Breast epithelium (tissue), 4 donors: ENCODE data around the gene PRDM16. TPM values are rescaled to one million over a fixed set of nuclear protein-coding genes. Genes with fewer than 3 reads are reported as not detected.

Experiments used
- DNase-seq, 2 donors: peaks; one replicate each; pipeline ENCODE4 v3.0.0-alpha.2; 2019; ENCODE audit warnings: low spot score in 2 of 2
- H3K27ac ChIP-seq, 2 donors: fragments of 200-600 bp; sonication (generic) in 1 of 2; one replicate each; pipeline ENCODE4 v1.5.1; 2016 to 2019; ENCODE audit warnings: mild to moderate bottlenecking in 1 of 2
- H3K27me3 ChIP-seq, 2 donors: fragments of 200-600 bp; sonication (generic) in 1 of 2; one replicate each; pipeline versions ENCODE4 v1.5.1 to v1.6.0; 2017 to 2019; ENCODE audit warnings: control low read depth in 1 of 2, mild to moderate bottlenecking in 1 of 2
- H3K36me3 ChIP-seq: fragments of 200-600 bp; one replicate; pipeline ENCODE4 v1.5.1; 2019
- H3K4me1 ChIP-seq, 2 donors: fragments of 200-600 bp; sonication (generic); one replicate each; pipeline ENCODE4 v1.5.1; 2016 to 2019; ENCODE audit warnings: control low read depth in 1 of 2
- H3K4me3 ChIP-seq, 3 donors: fragments of 200-600 bp; sonication (generic); 1 replicate in 2 of 3; 2 replicates in 1 of 3; pipeline ENCODE4 v1.5.1; 2016 to 2019; ENCODE audit warnings: mild to moderate bottlenecking in 3 of 3, moderate library complexity in 2 of 3
- H3K9me3 ChIP-seq, 2 donors: fragments of 200-600 bp; sonication (generic) in 1 of 2; one replicate each; pipeline ENCODE4 v1.5.1; 2016 to 2019; ENCODE audit warnings: control low read depth in 1 of 2
- CTCF ChIP-seq, 3 donors: fragments of 450-650 bp; IDR thresholded peaks; one replicate each; pipeline ENCODE4 v1.5.1; 2016 to 2017; ENCODE audit warnings: antibody characterized with exemption in 3 of 3, mild to moderate bottlenecking in 3 of 3, moderate library complexity in 3 of 3
- POLR2A ChIP-seq: fragments of 450-650 bp; IDR thresholded peaks from one replicate; pipeline ENCODE4 v1.6.1; 2016; ENCODE audit warnings: antibody characterized with exemption, mild to moderate bottlenecking, moderate library complexity
- POLR2AphosphoS5 ChIP-seq, 3 donors: sonication (generic); formaldehyde crosslinking; IDR thresholded peaks; one replicate each; pipeline ENCODE4 v1.6.1; 2017; ENCODE audit warnings: antibody characterized with exemption in 3 of 3
- intact Hi-C: fragments of 100-400 bp; cut with DNase I; formaldehyde crosslinking; loops from one replicate; pipeline ENCODE4 v1.15.1; 2023; ENCODE audit warnings: low total_unique reads
- total RNA-seq, 3 donors: library from RNA; depleted of rRNA; stranded (reverse); fragments of >200 nt; gene quantifications; one replicate each; pipeline ENCODE4 v1.1.0, GENCODE V29; 2016

The PRDM16 gene
- total RNA-seq, 3 donors from 2014 or later, result 0.48 to 3.8 (median 3.6) TPM

DNA sequence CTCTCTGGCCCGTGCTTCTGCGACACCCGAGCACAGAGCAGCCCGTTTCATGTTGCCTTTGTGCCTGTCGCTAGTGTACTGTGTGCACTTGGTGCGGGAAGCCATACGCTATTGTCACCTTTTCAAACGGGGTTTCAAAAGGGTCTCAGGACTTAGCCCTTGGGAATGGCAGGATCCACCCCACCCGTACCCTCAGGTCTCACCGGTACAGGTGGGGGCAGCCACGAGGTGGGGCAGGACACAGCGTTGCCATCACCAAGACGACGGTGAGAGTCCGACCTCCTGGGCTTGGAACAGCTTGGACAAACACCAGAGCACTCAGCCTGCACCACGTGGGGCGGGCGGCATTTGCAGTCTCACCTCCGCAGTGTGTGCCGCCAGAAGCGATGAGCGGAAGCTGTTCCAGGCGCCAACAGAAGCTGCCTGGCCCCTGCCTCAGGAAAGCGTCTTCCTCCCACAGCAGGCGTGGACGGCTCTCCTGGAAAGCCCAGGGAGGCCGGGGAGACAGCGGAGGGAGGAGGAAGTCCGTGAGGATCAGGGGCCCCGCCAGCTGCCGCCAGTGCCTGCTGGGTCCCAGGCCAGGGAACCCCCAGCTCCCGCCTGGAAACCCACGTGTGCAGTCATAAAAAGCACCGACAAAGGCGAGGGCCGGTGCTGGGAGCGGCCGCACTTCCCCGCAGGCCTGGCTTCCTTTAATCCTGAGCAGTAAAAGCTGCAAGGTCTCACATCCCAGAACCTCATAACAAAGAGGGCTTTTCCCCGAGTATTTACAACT, 254.2 kb downstream of the PRDM16 start:
- DNase-seq, result no peak
- Histone ChIP-seq H3K9me3 (no peaks in the 10 kb centered on the region), H3K27ac (no peak overlapping the region), H3K36me3 (no peaks in the 10 kb centered on the region), H3K27me3 (peaks cover 0 to 48% of the 10 kb centered on the region in 2 donors), H3K4me3 (no peak overlapping the region), H3K4me1 (no peaks in the 10 kb centered on the region)
- intact Hi-C loops, result no loop called here
- TF ChIP-seq CTCF (IDR thresholded peaks at IDR 0.05) (no peak), POLR2A (no peak), POLR2AphosphoS5 (IDR thresholded peaks at IDR 0.05) (no peak)

- Histone ChIP-seq H3K27ac (no peak overlapping the region), H3K4me3 (no peak overlapping the region), H3K36me3 (no peaks in the 10 kb centered on the region), H3K27me3 (peaks cover 0 to 48% of the 10 kb centered on the region in 2 donors), H3K9me3 (no peaks in the 10 kb centered on the region), H3K4me1 (no peaks in the 10 kb centered on the region)
- intact Hi-C loops, result no loop called here
- TF ChIP-seq POLR2AphosphoS5 (IDR thresholded peaks at IDR 0.05) (no peak), CTCF (IDR thresholded peaks at IDR 0.05) (no peak), POLR2A (no peak)
- no peak for DNase-seq
These were observed 255.0 kb downstream of the PRDM16 start for GRCh38 chr1:3323796-3324703.

- Histone ChIP-seq H3K36me3 (no peaks in the 10 kb centered on the region), H3K27me3 (peaks cover 0 to 48% of the 10 kb centered on the region in 2 donors), H3K27ac (no peak overlapping the region), H3K4me1 (no peaks in the 10 kb centered on the region), H3K4me3 (no peak overlapping the region), H3K9me3 (no peaks in the 10 kb centered on the region)
- no peak for DNase-seq
- intact Hi-C loops, result no loop called here
- TF ChIP-seq POLR2AphosphoS5 (IDR thresholded peaks at IDR 0.05) (no peak), CTCF (IDR thresholded peaks at IDR 0.05) (no peak), POLR2A (no peak)
These were observed 255.9 kb downstream of the PRDM16 start for GRCh38 chr1:3324704-3325535.

DNA sequence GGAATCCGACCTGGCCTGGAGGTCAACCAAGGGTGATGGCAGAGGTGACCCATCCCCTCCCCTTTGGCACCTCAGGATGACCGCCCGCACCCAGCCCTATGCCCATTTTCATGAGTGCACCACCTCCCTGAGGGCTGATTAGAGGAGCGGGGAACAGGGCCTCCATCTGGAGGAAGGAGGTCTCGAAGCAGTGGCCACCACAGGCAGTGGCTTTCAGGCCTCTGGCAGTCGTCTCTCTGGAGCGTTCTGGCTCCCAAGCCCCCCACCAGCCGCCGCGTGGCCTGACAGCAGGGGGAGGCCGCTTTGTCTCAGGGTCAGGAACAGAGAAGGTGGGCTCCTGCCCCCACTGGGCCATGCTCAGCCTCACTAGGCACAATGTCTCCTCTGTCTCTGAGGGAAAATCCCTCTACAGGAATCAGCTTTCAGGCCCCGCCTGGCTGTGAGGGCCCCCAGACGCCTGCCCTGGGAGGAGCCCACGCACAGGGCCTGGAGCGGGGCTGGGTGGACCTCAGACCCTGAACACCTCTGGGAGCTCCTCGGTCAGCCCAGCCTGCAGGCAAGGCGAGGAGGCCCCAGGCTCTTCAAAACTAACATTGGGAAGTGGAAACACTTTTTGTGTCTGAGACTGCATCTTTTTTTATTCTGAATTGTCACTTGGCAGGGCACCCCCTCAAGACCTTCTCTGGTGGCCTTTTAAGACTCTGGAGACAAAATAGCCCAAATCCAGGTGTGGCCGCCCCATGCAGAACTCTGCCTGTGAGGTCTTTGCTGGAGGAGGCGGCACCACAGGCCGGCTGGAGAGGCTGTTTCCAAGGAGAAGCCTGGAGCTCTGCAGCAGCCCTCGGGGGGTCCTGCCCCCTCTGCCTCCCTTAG, 257.7 kb downstream of the PRDM16 start:
- H3K27ac ChIP-seq, result no peak overlapping the region
- H3K4me1 ChIP-seq, result no peaks in the 10 kb centered on the region
- intact Hi-C loops, result no loop called here
- no peaks in the 10 kb centered on the region for H3K36me3 ChIP-seq
- DNase-seq, result no peak
- no peak overlapping the region for H3K4me3 ChIP-seq
- H3K27me3 ChIP-seq, result peaks cover 0 to 44% of the 10 kb centered on the region in 2 donors
- TF ChIP-seq POLR2A, result no peak
- no peak for TF ChIP-seq POLR2AphosphoS5 (IDR thresholded peaks at IDR 0.05)
- no peaks in the 10 kb centered on the region for H3K9me3 ChIP-seq

DNA sequence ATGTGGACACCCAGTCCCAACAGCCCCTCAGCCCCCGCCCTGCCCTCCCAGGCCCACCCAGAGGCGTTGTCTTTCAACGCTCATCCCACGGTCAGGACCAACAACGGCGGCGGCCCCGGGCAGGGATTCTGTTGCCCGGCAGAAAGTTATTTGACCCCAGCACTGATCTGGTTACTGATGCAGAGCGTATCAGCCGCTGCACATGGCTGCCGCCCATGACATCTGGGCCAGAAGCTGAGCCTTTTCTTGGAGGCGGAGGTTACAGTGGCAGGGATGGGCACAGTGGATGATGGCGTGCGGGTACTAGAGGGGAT, 258.3 kb downstream of the PRDM16 start:
- Histone ChIP-seq H3K9me3 (no peaks in the 10 kb centered on the region), H3K27ac (no peak overlapping the region), H3K27me3 (peaks cover 0 to 42% of the 10 kb centered on the region in 2 donors), H3K4me1 (no peaks in the 10 kb centered on the region), H3K36me3 (no peaks in the 10 kb centered on the region), H3K4me3 (no peak overlapping the region)
- TF ChIP-seq POLR2AphosphoS5 (IDR thresholded peaks at IDR 0.05) (no peak), POLR2A (no peak), CTCF (IDR thresholded peaks at IDR 0.05) (no peak)
- DNase-seq, result no peak
- intact Hi-C loops, result no loop called here
